PC-3 (cell line): ENCODE measurements around the gene CDRT4.

Experiments
- CTCF ChIP-seq: fragments of 300-600 bp; sonication (generic); conservative IDR thresholded peaks from 2 replicates; pipeline ENCODE4 v1.5.1; 2017; ENCODE audit warnings: antibody characterized with exemption, low read depth, mild to moderate bottlenecking, low read length
- EZH2 ChIP-seq: fragments of 300-600 bp; sonication (generic); IDR thresholded peaks from one replicate; pipeline ENCODE4 v1.6.1; 2017; ENCODE audit warnings: antibody characterized with exemption, mild to moderate bottlenecking, low read length; ENCODE audit not compliant: unreplicated experiment
- EZH2phosphoT487 ChIP-seq: fragments of 300-600 bp; sonication (generic); IDR thresholded peaks from 2 replicates; pipeline ENCODE4 v1.6.1; 2018; ENCODE audit warnings: mild to moderate bottlenecking, antibody characterized with exemption, low read length, borderline replicate concordance

GRCh38 chr17:15422392-15422965, 44.9 kb downstream of the CDRT4 start:
- TF ChIP-seq EZH2 (no peak), CTCF (no peak), EZH2phosphoT487 (no peak)
